Hematopoietic multipotent progenitor cell treated with erythropoietin and hydrocortisone succinate and interleukin-3 and kit ligand, for 8 days (in vitro differentiated cells): ENCODE measurements around the gene GNB1L.

Experiments
- DNase-seq: peaks from one replicate; pipeline ENCODE4 v3.0.0-alpha.2; 2015

Gene GNB1L

GRCh38 chr22:19859861-19860510 lies 5.3 kb upstream of the GNB1L start:
- DNase-seq = no peak

- DNase-seq = no peak
Observed at GRCh38 chr22:19857382-19857781, 2.7 kb upstream of the GNB1L start.

- DNase-seq = peak; percentile 84
Observed at GRCh38 chr22:19855504-19856409, 1.1 kb upstream of the GNB1L start.

GRCh38 chr22:19853879-19854777 lies 546 bp downstream of the GNB1L start:
- peak; percentile 17 for DNase-seq

- DNase-seq = no peak
Observed at GRCh38 chr22:19853058-19853878, 1.4 kb downstream of the GNB1L start.

- DNase-seq = no peak
Observed at GRCh38 chr22:19852177-19852781, 2.4 kb downstream of the GNB1L start.

GRCh38 chr22:19851291-19852176 lies 3.1 kb downstream of the GNB1L start:
- no peak for DNase-seq

- DNase-seq = no peak
Observed at GRCh38 chr22:19850763-19851109, 3.9 kb downstream of the GNB1L start.

GRCh38 chr22:19849835-19850762 lies 4.6 kb downstream of the GNB1L start:
- DNase-seq = no peak

- DNase-seq = no peak
Observed at GRCh38 chr22:19848298-19849224, 6.1 kb downstream of the GNB1L start.

GRCh38 chr22:19847345-19847632 lies 7.4 kb downstream of the GNB1L start:
- no peak for DNase-seq

GRCh38 chr22:19846620-19847344 lies 7.9 kb downstream of the GNB1L start:
- DNase-seq = no peak

- DNase-seq = no peak
Observed at GRCh38 chr22:19845054-19845722, 9.5 kb downstream of the GNB1L start.

GRCh38 chr22:19844377-19845053 lies 10.2 kb downstream of the GNB1L start:
- no peak for DNase-seq

- no peak for DNase-seq
Observed at GRCh38 chr22:19843857-19844376, 10.8 kb downstream of the GNB1L start.

GRCh38 chr22:19843107-19843856 lies 11.4 kb downstream of the GNB1L start:
- no peak for DNase-seq
